Upper lobe of left lung (tissue), 4 donors: Measurements from ENCODE around the gene PACSIN1.

Experiments used
- CTCF ChIP-seq, 6 experiments: fragments of 450-650 bp in 4 of 6; fragments of 200-600 bp in 2 of 6; sonication (generic) in 2 of 6; IDR thresholded peaks; one replicate each; pipeline ENCODE4 v1.5.1; 2016 to 2019; ENCODE audit warnings: antibody characterized with exemption in 6 of 6
- POLR2A ChIP-seq, 4 donors: fragments of 450-650 bp; IDR thresholded peaks; one replicate each; pipeline ENCODE4 v1.5.1; 2016 to 2017; ENCODE audit warnings: antibody characterized with exemption in 4 of 4, mild to moderate bottlenecking in 2 of 4

GRCh38 chr6:34506718-34507117 is 40.8 kb downstream of the PACSIN1 start:
- TF ChIP-seq CTCF (IDR thresholded peaks at IDR 0.05), result no peak
- no peak for TF ChIP-seq POLR2A (IDR thresholded peaks at IDR 0.05)
